ENCODE results near the gene BTBD9.

DNA sequence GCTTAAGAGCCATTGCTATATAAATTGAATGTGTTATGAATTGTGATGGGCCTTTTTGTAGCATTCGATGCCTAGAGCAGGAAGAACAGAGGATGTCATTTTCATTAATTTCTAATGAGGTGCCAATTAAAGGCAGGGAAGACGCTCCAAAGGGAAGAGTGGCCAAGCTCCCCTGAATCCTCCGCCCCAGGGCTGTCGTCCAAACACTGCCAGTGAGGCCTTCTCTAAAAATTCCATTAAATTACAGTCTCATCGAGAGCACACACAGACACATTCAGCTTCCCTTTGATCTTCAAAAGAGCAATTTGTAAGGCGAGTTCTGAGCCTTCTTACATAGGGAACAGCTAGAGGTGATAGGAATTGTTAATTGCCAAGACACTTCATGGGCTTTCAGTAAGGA lies 520.2 kb downstream of the BTBD9 start:
- TF ChIP-seq, protein P1, sequence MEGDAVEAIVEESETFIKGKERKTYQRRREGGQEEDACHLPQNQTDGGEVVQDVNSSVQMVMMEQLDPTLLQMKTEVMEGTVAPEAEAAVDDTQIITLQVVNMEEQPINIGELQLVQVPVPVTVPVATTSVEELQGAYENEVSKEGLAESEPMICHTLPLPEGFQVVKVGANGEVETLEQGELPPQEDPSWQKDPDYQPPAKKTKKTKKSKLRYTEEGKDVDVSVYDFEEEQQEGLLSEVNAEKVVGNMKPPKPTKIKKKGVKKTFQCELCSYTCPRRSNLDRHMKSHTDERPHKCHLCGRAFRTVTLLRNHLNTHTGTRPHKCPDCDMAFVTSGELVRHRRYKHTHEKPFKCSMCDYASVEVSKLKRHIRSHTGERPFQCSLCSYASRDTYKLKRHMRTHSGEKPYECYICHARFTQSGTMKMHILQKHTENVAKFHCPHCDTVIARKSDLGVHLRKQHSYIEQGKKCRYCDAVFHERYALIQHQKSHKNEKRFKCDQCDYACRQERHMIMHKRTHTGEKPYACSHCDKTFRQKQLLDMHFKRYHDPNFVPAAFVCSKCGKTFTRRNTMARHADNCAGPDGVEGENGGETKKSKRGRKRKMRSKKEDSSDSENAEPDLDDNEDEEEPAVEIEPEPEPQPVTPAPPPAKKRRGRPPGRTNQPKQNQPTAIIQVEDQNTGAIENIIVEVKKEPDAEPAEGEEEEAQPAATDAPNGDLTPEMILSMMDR (IDR thresholded peaks at IDR 0.05): no peak
- TF ChIP-seq POLR2A (IDR thresholded peaks at IDR 0.05): no peak

Measured in vagina (tissue), 2 donors.